Measurements from ENCODE around the gene SYPL2. TPM values are rescaled to one million over a fixed set of nuclear protein-coding genes. Genes with fewer than 3 reads are reported as not detected.

Gene SYPL2
- total and polyA plus RNA-seq, 2 donors (not counting 3 experiments of a cell fraction or from before 2014, with no cell fraction given): not detected

GRCh38 chr1:109491372-109491771, 25.0 kb downstream of the SYPL2 start:
- no peaks in the 10 kb centered on the region for H3K9me3 ChIP-seq (replicated peaks; ENCODE audit: control insufficient read depth, insufficient read depth, low read length)
- intact Hi-C loops (cut with micrococcal nuclease): loop anchor here (2.0 kb wide), 1 partner anchor 41 kb away; no protein-coding TSS in a partner anchor
- ChIA-PET POLR2A (interaction anchor here (1.5 kb wide), 1 partner anchor 41 kb away, joined by 4 read pairs; no protein-coding TSS in a partner anchor), CTCF (interaction anchor here (0.5 to 23.0 kb wide), 17 partner anchors 8 to 493 kb away, joined by 3 to 955 read pairs (median 5); partner anchors contain the start of genes AHCYL1, AMIGO1, GPR61 and PSRC1)
- no peak overlapping the region for H3K9ac ChIP-seq (replicated peaks; ENCODE audit: extremely low read depth, insufficient read depth, low read length)
- H3K27ac ChIP-seq (ENCODE audit: insufficient read depth, low read depth, low read length): no peak overlapping the region
- H3K79me2 ChIP-seq (ENCODE audit: control insufficient read depth, insufficient read depth, low read length): no peaks in the 10 kb centered on the region
- no peaks in the 10 kb centered on the region for H4K20me1 ChIP-seq (replicated peaks; ENCODE audit: control insufficient read depth, extremely low read depth, insufficient read depth, low read length)
- peaks cover 15% of the 10 kb centered on the region for H3K4me1 ChIP-seq (ENCODE audit: control insufficient read depth, extremely low read depth, insufficient read depth, low read length)
- TF ChIP-seq FOS (IDR thresholded peaks at IDR 0.05; ENCODE audit: borderline replicate concordance, insufficient read depth, low read length) (no peak), POLR2A (IDR thresholded peaks at IDR 0.05; ENCODE audit: low read depth, low read length) (no peak), GATA2 (IDR thresholded peaks at IDR 0.05; ENCODE audit: insufficient read depth, insufficient read length, low read depth, low read length) (no peak)
- H3K9me1 ChIP-seq (replicated peaks; ENCODE audit: control insufficient read depth, extremely low read depth, insufficient read depth, low read length): no peaks in the 10 kb centered on the region
- BruUV-seq (replicated peaks): no TSS peak
- no peak overlapping the region for H2AFZ ChIP-seq (ENCODE audit: low read depth, low read length)
- H3K4me2 ChIP-seq (ENCODE audit: insufficient read depth, low read length): no peak overlapping the region
- H3K36me3 ChIP-seq (ENCODE audit: control insufficient read depth in 2 of 2, extremely low read depth in 1 of 2, insufficient read depth in 2 of 2, low read length in 2 of 2): peaks cover 2 to 8% of the 10 kb centered on the region in 2 experiments
- no peak overlapping the region for H3K4me3 ChIP-seq (replicated peaks in 1 of 3; ENCODE audit: insufficient read depth in 1 of 3, low read depth in 1 of 3, low read length in 3 of 3)
- DNase-seq (ENCODE audit: low read depth, low spot score): no peak
- FAIRE-seq: no peak
- dilution Hi-C loops (cut with MboI; ENCODE audit: extremely low pct_ligation_motif_present, low sequenced_read_pairs): no loop called here
- H3K27me3 ChIP-seq (ENCODE audit: control insufficient read depth in 2 of 2, insufficient read depth in 2 of 2, low read length in 2 of 2): no peaks in the 10 kb centered on the region

- Histone ChIP-seq H3K4me1 (ENCODE audit: control insufficient read depth, extremely low read depth, insufficient read depth, low read length) (peaks cover 15% of the 10 kb centered on the region), H3K27ac (ENCODE audit: insufficient read depth, low read depth, low read length) (peak overlapping the region; percentile 42), H3K9me1 (replicated peaks; ENCODE audit: control insufficient read depth, extremely low read depth, insufficient read depth, low read length) (no peaks in the 10 kb centered on the region), H2AFZ (ENCODE audit: low read depth, low read length) (peak overlapping the region; percentile 93), H3K27me3 (ENCODE audit: control insufficient read depth in 2 of 2, insufficient read depth in 2 of 2, low read length in 2 of 2) (no peaks in the 10 kb centered on the region), H3K79me2 (ENCODE audit: control insufficient read depth, insufficient read depth, low read length) (no peaks in the 10 kb centered on the region), H3K9me3 (replicated peaks; ENCODE audit: control insufficient read depth, insufficient read depth, low read length) (no peaks in the 10 kb centered on the region), H4K20me1 (replicated peaks; ENCODE audit: control insufficient read depth, extremely low read depth, insufficient read depth, low read length) (no peaks in the 10 kb centered on the region), H3K9ac (replicated peaks; ENCODE audit: extremely low read depth, insufficient read depth, low read length) (no peak overlapping the region), H3K4me3 (replicated peaks in 1 of 3; ENCODE audit: insufficient read depth in 1 of 3, low read depth in 1 of 3, low read length in 3 of 3) (no peak overlapping the region), H3K36me3 (ENCODE audit: control insufficient read depth in 2 of 2, extremely low read depth in 1 of 2, insufficient read depth in 2 of 2, low read length in 2 of 2) (peaks cover 2 to 9% of the 10 kb centered on the region in 2 experiments), H3K4me2 (ENCODE audit: insufficient read depth, low read length) (peak overlapping the region; percentile 21)
- ChIA-PET POLR2A (interaction anchor here (1.4 kb wide), 1 partner anchor 9 kb away, joined by 3 read pairs; the partner anchor contains the start of gene ATXN7L2), CTCF (interaction anchor here (0.7 to 23.0 kb wide), 8 partner anchors 8 to 216 kb away, joined by 3 to 955 read pairs (median 4); partner anchors contain the start of genes ATXN7L2 and GPR61)
- FAIRE-seq: peak; percentile 67
- no peak for TF ChIP-seq MAX (IDR thresholded peaks at IDR 0.05; ENCODE audit: insufficient read depth, insufficient read length)
- no peak for TF ChIP-seq JUN (IDR thresholded peaks at IDR 0.05; ENCODE audit: borderline replicate concordance, insufficient read depth, insufficient read length, low read depth)
- no peak for TF ChIP-seq GATA2 (IDR thresholded peaks at IDR 0.05; ENCODE audit: insufficient read depth, insufficient read length, low read depth, low read length)
- peak; percentile 47 for TF ChIP-seq FOS (IDR thresholded peaks at IDR 0.05; ENCODE audit: borderline replicate concordance, insufficient read depth, low read length)
- DNase-seq (ENCODE audit: low read depth, low spot score): no peak
- dilution Hi-C loops (cut with MboI; ENCODE audit: extremely low pct_ligation_motif_present, low sequenced_read_pairs) (no loop called here), intact Hi-C loops (cut with micrococcal nuclease) (no loop called here)
- BruUV-seq (replicated peaks): no TSS peak
These were observed 26.4 kb downstream of the SYPL2 start for GRCh38 chr1:109492779-109493178.
